Neural progenitor cell (in vitro differentiated cells): ENCODE measurements around the gene HOXA13. TPM values are rescaled to one million over a fixed set of nuclear protein-coding genes. Genes with fewer than 3 reads are reported as not detected.

Source experiments
- DNase-seq: peaks from one replicate; pipeline ENCODE4 v3.0.0-alpha.2; 2016; ENCODE audit warnings: low spot score
- H2AFZ ChIP-seq: fragments of 200-600 bp; sonication (generic); replicated peaks from 2 replicates; pipeline ENCODE4 v1.6.1; 2016; ENCODE audit warnings: antibody characterized with exemption
- H3F3A ChIP-seq: fragments of 200-600 bp; sonication (generic); 2 replicates; pipeline ENCODE4 v1.6.1; 2016; ENCODE audit warnings: antibody characterized with exemption, low read depth
- H3K27ac ChIP-seq: fragments of 200-600 bp; sonication (generic); 2 replicates; pipeline ENCODE4 v1.5.1; 2016; ENCODE audit warnings: mild to moderate bottlenecking
- H3K27me3 ChIP-seq: fragments of 200-600 bp; sonication (generic); 2 replicates; pipeline ENCODE4 v1.6.1; 2016; ENCODE audit warnings: mild to moderate bottlenecking, moderate library complexity
- H3K36me3 ChIP-seq: fragments of 200-600 bp; sonication (generic); 2 replicates; pipeline ENCODE4 v1.5.1; 2016
- H3K4me1 ChIP-seq: fragments of 200-600 bp; sonication (generic); 2 replicates; pipeline ENCODE4 v1.6.1; 2016; ENCODE audit warnings: mixed run types
- H3K4me2 ChIP-seq: fragments of 200-600 bp; sonication (generic); 2 replicates; pipeline ENCODE4 v1.6.1; 2016
- H3K4me3 ChIP-seq: fragments of 200-600 bp; sonication (generic); 2 replicates; pipeline ENCODE4 v1.5.1; 2016
- H3K79me2 ChIP-seq: fragments of 200-600 bp; sonication (generic); 2 replicates; pipeline ENCODE4 v1.6.1; 2016; ENCODE audit warnings: low read depth
- H3K9ac ChIP-seq: fragments of 200-600 bp; sonication (generic); 2 replicates; pipeline ENCODE4 v1.6.1; 2016
- H3K9me3 ChIP-seq: fragments of 200-600 bp; sonication (generic); 2 replicates; pipeline ENCODE4 v1.5.1; 2016; ENCODE audit warnings: low read depth
- H4K20me1 ChIP-seq: fragments of 200-600 bp; sonication (generic); 2 replicates; pipeline ENCODE4 v1.6.1; 2016; ENCODE audit warnings: low read depth
- H3K27ac Mint-ChIP-seq: 3 replicates; pipeline ENCODE4 v1.8.0; 2021; ENCODE audit warnings: mixed read lengths
- H3K27me3 Mint-ChIP-seq: 2 replicates; pipeline ENCODE4 v1.8.0; 2022; ENCODE audit warnings: low read depth, mild to moderate bottlenecking, inconsistent platforms, moderate library complexity, mixed read lengths; ENCODE audit not compliant: insufficient read depth
- H3K36me3 Mint-ChIP-seq: 3 replicates; pipeline ENCODE4 v1.8.0; 2021; ENCODE audit warnings: mixed read lengths
- H3K4me1 Mint-ChIP-seq: 3 replicates; pipeline ENCODE4 v1.8.0; 2021; ENCODE audit warnings: mixed read lengths
- H3K4me3 Mint-ChIP-seq: 3 replicates; pipeline ENCODE4 v1.8.0; 2021; ENCODE audit warnings: mild to moderate bottlenecking, moderate library complexity, mixed read lengths
- H3K9me3 Mint-ChIP-seq: 3 replicates; pipeline ENCODE4 v1.8.0; 2020; ENCODE audit warnings: mixed read lengths
- EZH2 ChIP-seq: fragments of 200-600 bp; sonication (generic); IDR thresholded peaks from 2 replicates; pipeline ENCODE4 v1.6.1; 2017; ENCODE audit warnings: antibody characterized with exemption, mild to moderate bottlenecking, moderate library complexity
- EZH2phosphoT487 ChIP-seq: fragments of 200-600 bp; sonication (generic); IDR thresholded peaks from 2 replicates; pipeline ENCODE4 v1.6.1; 2017; ENCODE audit warnings: antibody characterized with exemption
- total RNA-seq: library from RNA; depleted of rRNA; stranded (reverse); fragments of >200 nt; gene quantifications from 2 replicates; pipeline ENCODE4 v1.2.3, GENCODE V29; 2015; ENCODE audit warnings: low replicate concordance
- TF ChIP-seq, protein P1 (sequence below): fragments of 200-600 bp; sonication (generic); IDR thresholded peaks from 2 replicates; pipeline ENCODE4 v1.5.1; 2017; ENCODE audit warnings: antibody characterized with exemption, mild to moderate bottlenecking

The HOXA13 gene
- total RNA-seq, 1 donor from 2014 or later = not detected

DNA sequence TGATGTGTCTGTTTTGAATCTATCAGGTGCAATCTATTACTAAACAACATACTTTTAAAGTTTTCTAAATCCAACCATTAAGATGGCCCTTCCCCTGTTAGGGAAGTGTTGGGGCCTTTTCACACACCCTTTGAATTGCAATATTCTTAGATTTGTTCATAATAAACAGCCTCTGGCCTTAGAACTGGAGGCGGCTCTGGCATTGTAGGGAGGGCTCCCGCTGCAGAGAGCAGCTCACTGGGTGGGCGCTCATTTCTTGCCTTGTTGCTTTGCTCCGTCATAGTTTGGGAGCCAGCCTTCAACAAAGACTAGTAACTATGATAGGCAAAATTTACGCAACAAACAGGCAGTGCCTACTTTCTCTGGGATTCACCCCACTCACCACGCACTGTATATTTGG is 21.5 kb downstream of the HOXA13 start:
- H3K36me3 Mint-ChIP-seq = no peaks in the 10 kb centered on the region
- no peaks in the 10 kb centered on the region for H3K36me3 ChIP-seq
- no peak overlapping the region for H3K4me3 Mint-ChIP-seq
- H3K27ac Mint-ChIP-seq = no peak overlapping the region
- peaks cover 100% of the 10 kb centered on the region for H4K20me1 ChIP-seq
- peaks cover 100% of the 10 kb centered on the region for H3K27me3 ChIP-seq
- H3K9me3 ChIP-seq = no peaks in the 10 kb centered on the region
- DNase-seq = no peak
- H3F3A ChIP-seq = peaks cover 9% of the 10 kb centered on the region
- peaks cover 4% of the 10 kb centered on the region for H3K4me1 Mint-ChIP-seq
- H2AFZ ChIP-seq = no peak overlapping the region
- no peaks in the 10 kb centered on the region for H3K79me2 ChIP-seq
- no peak overlapping the region for H3K27ac ChIP-seq
- peaks cover 7% of the 10 kb centered on the region for H3K4me1 ChIP-seq
- H3K27me3 Mint-ChIP-seq = peaks cover 91% of the 10 kb centered on the region
- H3K9ac ChIP-seq = no peak overlapping the region
- H3K9me3 Mint-ChIP-seq = peaks cover 18% of the 10 kb centered on the region
- TF ChIP-seq EZH2 = no peak
- TF ChIP-seq EZH2phosphoT487 = peak; percentile 3
- TF ChIP-seq, protein P1, sequence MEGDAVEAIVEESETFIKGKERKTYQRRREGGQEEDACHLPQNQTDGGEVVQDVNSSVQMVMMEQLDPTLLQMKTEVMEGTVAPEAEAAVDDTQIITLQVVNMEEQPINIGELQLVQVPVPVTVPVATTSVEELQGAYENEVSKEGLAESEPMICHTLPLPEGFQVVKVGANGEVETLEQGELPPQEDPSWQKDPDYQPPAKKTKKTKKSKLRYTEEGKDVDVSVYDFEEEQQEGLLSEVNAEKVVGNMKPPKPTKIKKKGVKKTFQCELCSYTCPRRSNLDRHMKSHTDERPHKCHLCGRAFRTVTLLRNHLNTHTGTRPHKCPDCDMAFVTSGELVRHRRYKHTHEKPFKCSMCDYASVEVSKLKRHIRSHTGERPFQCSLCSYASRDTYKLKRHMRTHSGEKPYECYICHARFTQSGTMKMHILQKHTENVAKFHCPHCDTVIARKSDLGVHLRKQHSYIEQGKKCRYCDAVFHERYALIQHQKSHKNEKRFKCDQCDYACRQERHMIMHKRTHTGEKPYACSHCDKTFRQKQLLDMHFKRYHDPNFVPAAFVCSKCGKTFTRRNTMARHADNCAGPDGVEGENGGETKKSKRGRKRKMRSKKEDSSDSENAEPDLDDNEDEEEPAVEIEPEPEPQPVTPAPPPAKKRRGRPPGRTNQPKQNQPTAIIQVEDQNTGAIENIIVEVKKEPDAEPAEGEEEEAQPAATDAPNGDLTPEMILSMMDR = no peak
- no peak overlapping the region for H3K4me2 ChIP-seq
- H3K4me3 ChIP-seq = no peak overlapping the region

DNA sequence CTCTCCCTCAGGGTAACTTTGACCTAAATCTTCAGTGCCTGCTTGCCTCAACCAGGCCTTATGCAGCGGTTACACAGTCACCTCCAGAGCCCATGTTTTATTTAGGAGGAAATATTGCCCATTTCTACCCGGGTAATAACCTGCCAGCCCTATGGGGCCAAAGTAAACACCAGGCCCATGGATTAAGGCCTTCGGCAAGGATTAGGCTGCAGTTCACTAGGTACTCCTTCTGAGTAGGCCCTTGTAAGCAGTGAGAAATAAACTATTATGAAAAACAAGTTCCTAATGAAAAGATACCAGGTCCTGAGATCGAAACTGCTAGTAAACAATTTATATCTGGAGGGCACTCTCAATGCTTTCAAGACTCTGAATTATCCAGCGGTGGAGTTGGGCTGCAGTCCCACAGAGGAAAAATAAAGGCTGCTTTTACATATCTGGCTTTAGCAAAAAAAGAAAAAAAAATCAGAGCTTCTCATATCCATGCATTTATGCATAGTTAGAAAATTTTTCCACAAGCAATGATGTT is 22.0 kb downstream of the HOXA13 start:
- Mint-ChIP-seq H3K4me3 (peak overlapping the region; percentile 6), H3K36me3 (no peaks in the 10 kb centered on the region), H3K9me3 (peaks cover 18% of the 10 kb centered on the region), H3K27ac (no peak overlapping the region), H3K4me1 (peaks cover 4% of the 10 kb centered on the region), H3K27me3 (peaks cover 88% of the 10 kb centered on the region)
- DNase-seq = no peak
- no peaks in the 10 kb centered on the region for H3K9me3 ChIP-seq
- no peaks in the 10 kb centered on the region for H3K79me2 ChIP-seq
- H3K4me1 ChIP-seq = peaks cover 2% of the 10 kb centered on the region
- peak; percentile 56 for TF ChIP-seq EZH2
- TF ChIP-seq, protein P1 = no peak
- H3K27me3 ChIP-seq = peaks cover 100% of the 10 kb centered on the region
- H4K20me1 ChIP-seq = peaks cover 98% of the 10 kb centered on the region
- H3K4me2 ChIP-seq = no peak overlapping the region
- H2AFZ ChIP-seq = no peak overlapping the region
- no peak overlapping the region for H3K9ac ChIP-seq
- H3K4me3 ChIP-seq = no peak overlapping the region
- peaks cover 4% of the 10 kb centered on the region for H3F3A ChIP-seq
- H3K36me3 ChIP-seq = no peaks in the 10 kb centered on the region
- no peak overlapping the region for H3K27ac ChIP-seq

DNA sequence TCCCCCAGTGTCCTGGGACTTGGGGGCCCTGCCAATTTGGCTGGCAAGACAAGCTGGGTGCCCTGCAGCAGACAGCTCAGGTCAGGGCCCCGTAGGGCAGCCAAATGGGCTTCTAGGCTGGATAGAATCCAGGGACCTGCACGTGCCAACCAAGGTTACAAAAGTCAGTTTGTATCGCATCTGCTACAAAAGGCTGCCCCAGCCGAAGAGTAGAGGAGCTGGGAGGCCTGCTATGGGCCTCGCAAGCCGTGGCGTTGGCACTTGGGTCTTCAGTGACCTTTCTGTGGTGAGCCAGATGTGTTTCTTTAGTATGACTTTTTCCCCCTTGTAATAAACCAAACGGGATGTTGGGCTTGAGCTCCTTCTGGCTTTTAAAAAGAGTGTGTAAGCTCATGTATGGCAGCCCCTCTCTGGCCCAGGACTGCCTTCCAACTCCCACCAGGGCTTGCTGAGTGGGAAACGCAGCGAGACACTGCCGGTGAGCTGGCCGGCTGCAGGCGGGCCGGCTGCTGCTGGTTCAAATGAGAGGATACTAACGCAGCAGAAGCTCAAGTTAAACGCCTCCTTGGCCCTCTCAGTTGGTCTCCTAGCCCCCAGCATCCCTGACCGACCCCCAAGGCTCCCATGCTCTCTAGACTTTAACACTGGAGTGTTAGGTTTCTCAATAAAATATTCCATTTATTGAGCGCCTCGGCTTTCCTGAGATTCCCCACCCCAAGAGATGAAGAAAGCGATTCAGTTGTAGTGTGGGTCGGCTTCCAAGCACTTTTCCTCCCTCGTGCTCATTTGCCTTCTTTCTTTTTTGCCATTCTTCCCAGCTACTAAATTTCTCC is 22.7 kb downstream of the HOXA13 start:
- Histone ChIP-seq H4K20me1 (peaks cover 98% of the 10 kb centered on the region), H3K4me2 (no peak overlapping the region), H3K27ac (no peak overlapping the region), H3K9me3 (no peaks in the 10 kb centered on the region), H2AFZ (no peak overlapping the region), H3K9ac (no peak overlapping the region), H3K79me2 (no peaks in the 10 kb centered on the region), H3K27me3 (peaks cover 100% of the 10 kb centered on the region), H3K4me1 (no peaks in the 10 kb centered on the region), H3K4me3 (no peak overlapping the region), H3K36me3 (no peaks in the 10 kb centered on the region), H3F3A (no peaks in the 10 kb centered on the region)
- Mint-ChIP-seq H3K9me3 (peaks cover 18% of the 10 kb centered on the region), H3K4me3 (peak overlapping the region; percentile 6), H3K27ac (no peak overlapping the region), H3K36me3 (no peaks in the 10 kb centered on the region), H3K4me1 (peaks cover 4% of the 10 kb centered on the region), H3K27me3 (peaks cover 85% of the 10 kb centered on the region)
- TF ChIP-seq, protein P1 = no peak
- TF ChIP-seq EZH2 (no peak), EZH2phosphoT487 (peak; percentile 65)
- no peak for DNase-seq
